GM12878 (cell line): ENCODE measurements around the gene ANAPC15. TPM values are rescaled to one million over a fixed set of nuclear protein-coding genes. Genes with fewer than 3 reads are reported as not detected.

Experiments used
- ATF3 ChIP-seq: IDR thresholded peaks from 2 replicates; pipeline ENCODE4 v1.6.1; 2011; ENCODE audit warnings: low read depth, mild to moderate bottlenecking, low read length, moderate library complexity, borderline replicate concordance; ENCODE audit errors: extremely low read depth
- BMI1 ChIP-seq: fragments of 450-650 bp; IDR thresholded peaks from 2 replicates; pipeline ENCODE4 v1.6.1; 2016; ENCODE audit warnings: mild to moderate bottlenecking, moderate library complexity, borderline replicate concordance
- CHD1 ChIP-seq: IDR thresholded peaks from 2 replicates; pipeline ENCODE4 v1.6.1; 2012; ENCODE audit warnings: low read depth, low read length, improper control_type of control experiment
- CHD2 ChIP-seq: IDR thresholded peaks from 2 replicates; pipeline ENCODE4 v1.6.1; 2011; ENCODE audit warnings: low read depth, low read length, improper control_type of control experiment, borderline replicate concordance
- CTCF ChIP-seq, 3 experiments: IDR thresholded peaks in 2 of 3; conservative IDR thresholded peaks in 1 of 3; 2 replicates each; pipeline ENCODE4 v1.5.1; 2011; ENCODE audit warnings: low read depth in 3 of 3, low read length in 3 of 3, mild to moderate bottlenecking in 3 of 3, control low read depth in 2 of 3, moderate library complexity in 2 of 3, inconsistent platforms in 1 of 3, mixed read lengths in 1 of 3; ENCODE audit not compliant: control insufficient read depth in 2 of 3, insufficient read depth in 1 of 3; ENCODE audit errors: extremely low read depth in 1 of 3
- DPF2 ChIP-seq: fragments of 450-650 bp; IDR thresholded peaks from 2 replicates; pipeline ENCODE4 v1.6.1; 2017; ENCODE audit warnings: mild to moderate bottlenecking
- ESRRA ChIP-seq: IDR thresholded peaks from 2 replicates; pipeline ENCODE4 v1.6.1; 2012; ENCODE audit warnings: mild to moderate bottlenecking, low read length, improper control_type of control experiment
- ETV6 ChIP-seq, 2 experiments: fragments of 450-650 bp in 1 of 2; IDR thresholded peaks in 1 of 2; conservative IDR thresholded peaks in 1 of 2; 2 replicates each; pipeline ENCODE4 v1.6.1; 2014; ENCODE audit warnings: antibody characterized with exemption in 1 of 2, borderline replicate concordance in 1 of 2, low read depth in 1 of 2, mild to moderate bottlenecking in 1 of 2, moderate library complexity in 1 of 2
- IRF4 ChIP-seq: IDR thresholded peaks from 2 replicates; pipeline ENCODE4 v1.6.1; 2011; ENCODE audit warnings: low read depth, low read length
- KLF5 ChIP-seq: fragments of 450-650 bp; IDR thresholded peaks from 2 replicates; pipeline ENCODE4 v1.6.1; 2014; ENCODE audit warnings: mild to moderate bottlenecking; ENCODE audit not compliant: partially characterized antibody
- MAX ChIP-seq: IDR thresholded peaks from 2 replicates; pipeline ENCODE4 v1.6.1; 2012; ENCODE audit warnings: low read depth, low read length, improper control_type of control experiment
- MYB ChIP-seq: fragments of 150-350 bp; IDR thresholded peaks from 2 replicates; pipeline ENCODE4 v1.6.1; 2014; ENCODE audit warnings: mild to moderate bottlenecking, low read depth, low read length, borderline replicate concordance
- NKRF ChIP-seq: fragments of 450-650 bp; conservative IDR thresholded peaks from 2 replicates; pipeline ENCODE4 v1.6.1; 2017; ENCODE audit warnings: mild to moderate bottlenecking, moderate library complexity
- POLR2A ChIP-seq: IDR thresholded peaks from 2 replicates; pipeline ENCODE4 v1.6.1; 2011; ENCODE audit warnings: low read depth, mild to moderate bottlenecking, low read length
- SP1 ChIP-seq: IDR thresholded peaks from one replicate; pipeline ENCODE4 v1.6.1; 2011; ENCODE audit warnings: low read depth, low read length
- SREBF2 ChIP-seq: IDR thresholded peaks from 2 replicates; pipeline ENCODE4 v1.6.1; 2012; ENCODE audit warnings: mild to moderate bottlenecking, low read length
- SRF ChIP-seq, 2 experiments: IDR thresholded peaks; 2 replicates each; pipeline ENCODE4 v1.6.1; 2011; ENCODE audit warnings: low read depth in 2 of 2, low read length in 2 of 2, mild to moderate bottlenecking in 1 of 2, moderate library complexity in 1 of 2
- USF2 ChIP-seq: IDR thresholded peaks from 2 replicates; pipeline ENCODE4 v1.6.1; 2011; ENCODE audit warnings: low read depth, low read length, improper control_type of control experiment, borderline replicate concordance
- ZSCAN29 ChIP-seq: fragments of 450-650 bp; IDR thresholded peaks from 2 replicates; pipeline ENCODE4 v1.6.1; 2017; ENCODE audit warnings: mild to moderate bottlenecking, moderate library complexity
- polyA plus RNA-seq, 11 experiments: library from polyadenylated mRNA; depleted of rRNA in 4 of 11; unstranded in 6 of 11; stranded (reverse) in 5 of 11; fragments of >200 nt; fragmentation: Nextera tagmentation in 4 of 11; fragmentation: Illumina TruSeq in 1 of 11; extraction: Ambion mirVana in 4 of 11; extraction: Trizol in 1 of 11; gene quantifications; 1 replicate in 1 of 11; 2 replicates in 10 of 11; pipeline versions ENCODE4 v1.2.1 to v1.2.3, GENCODE V29; 2011 to 2016; ENCODE audit warnings: inconsistent platforms in 2 of 11, missing spikeins in 2 of 11, low read depth in 1 of 11
- total RNA-seq, 4 experiments: library from RNA; depleted of rRNA in 3 of 4; stranded (reverse); fragments of >200 nt in 3 of 4; fragmentation: Illumina TruSeq in 1 of 4; extraction: Trizol in 1 of 4; gene quantifications; 2 replicates each; pipeline versions ENCODE4 v1.2.1 to v1.2.3, GENCODE V29; 2013 to 2021
- TF ChIP-seq, protein P1 (sequence below): IDR thresholded peaks from 2 replicates; pipeline ENCODE4 v1.6.1; 2012; ENCODE audit warnings: low read depth, low read length, improper control_type of control experiment
- TF ChIP-seq, protein P2 (sequence below): fragments of 150-350 bp; IDR thresholded peaks from 2 replicates; pipeline ENCODE4 v1.6.1; 2016; ENCODE audit warnings: low read depth, low read length

ANAPC15 gene
- total and polyA plus RNA-seq, 10 of the 15 experiments (the other 5 are each of a cell fraction or from before 2014, with no cell fraction given): 83.4 to 372 (median 103) TPM

DNA sequence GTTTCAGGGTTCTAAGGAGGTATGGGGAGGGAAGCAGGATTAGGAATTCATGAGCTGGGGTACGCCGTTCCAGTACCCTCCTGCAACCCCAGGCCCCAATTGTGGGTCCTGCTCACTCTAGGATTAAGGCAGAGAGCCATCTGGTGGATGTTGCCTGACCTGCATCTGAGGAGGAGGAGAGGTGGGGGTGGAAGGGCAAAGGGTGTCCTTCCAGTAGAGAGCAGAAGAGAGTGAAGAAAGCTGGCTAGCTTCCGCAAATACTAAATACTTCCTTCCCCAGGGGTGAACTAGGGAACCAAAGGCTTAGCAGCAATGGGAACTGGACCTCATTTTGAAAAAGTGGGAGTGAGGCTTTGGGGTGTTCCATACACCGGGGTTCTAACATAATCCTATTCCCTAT is 21.2 kb downstream of the ANAPC15 start (continued):
- peak; percentile 1; the same call in 1 of the 2 replicates for TF ChIP-seq ATF3
- no peak for TF ChIP-seq IRF4
- TF ChIP-seq ESRRA: peak; percentile 42; the same call in 1 of the 2 replicates
- TF ChIP-seq, protein P1, sequence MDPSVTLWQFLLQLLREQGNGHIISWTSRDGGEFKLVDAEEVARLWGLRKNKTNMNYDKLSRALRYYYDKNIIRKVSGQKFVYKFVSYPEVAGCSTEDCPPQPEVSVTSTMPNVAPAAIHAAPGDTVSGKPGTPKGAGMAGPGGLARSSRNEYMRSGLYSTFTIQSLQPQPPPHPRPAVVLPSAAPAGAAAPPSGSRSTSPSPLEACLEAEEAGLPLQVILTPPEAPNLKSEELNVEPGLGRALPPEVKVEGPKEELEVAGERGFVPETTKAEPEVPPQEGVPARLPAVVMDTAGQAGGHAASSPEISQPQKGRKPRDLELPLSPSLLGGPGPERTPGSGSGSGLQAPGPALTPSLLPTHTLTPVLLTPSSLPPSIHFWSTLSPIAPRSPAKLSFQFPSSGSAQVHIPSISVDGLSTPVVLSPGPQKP: no peak
- TF ChIP-seq DPF2: no peak
- peak; percentile 84 to 91 (median 89) for TF ChIP-seq CTCF (IDR thresholded peaks at IDR 0.05 in 2 of 3, conservative IDR thresholded peaks at IDR 0.05 in 1 of 3; ENCODE audit: control insufficient read depth in 2 of 3, extremely low read depth in 1 of 3, insufficient read depth in 1 of 3, low read depth in 3 of 3, low read length in 3 of 3)
- no peak for TF ChIP-seq NKRF
- no peak; the same call in none of the 2 replicates for TF ChIP-seq POLR2A
- no peak for TF ChIP-seq USF2
- no peak for TF ChIP-seq SREBF2
- TF ChIP-seq SP1: no peak
- no peak for TF ChIP-seq CHD1
- no peak for TF ChIP-seq MAX
- no peak for TF ChIP-seq BMI1
- no peak for TF ChIP-seq SRF (IDR thresholded peaks at IDR 0.05; ENCODE audit: low read depth in 2 of 2, low read length in 2 of 2)
- TF ChIP-seq MYB: no peak
- TF ChIP-seq ETV6 (conservative IDR thresholded peaks at IDR 0.05 in 1 of 2, IDR thresholded peaks at IDR 0.05 in 1 of 2; ENCODE audit: borderline replicate concordance in 1 of 2, low read depth in 1 of 2): no peak
- no peak for TF ChIP-seq KLF5
- TF ChIP-seq, protein P2, sequence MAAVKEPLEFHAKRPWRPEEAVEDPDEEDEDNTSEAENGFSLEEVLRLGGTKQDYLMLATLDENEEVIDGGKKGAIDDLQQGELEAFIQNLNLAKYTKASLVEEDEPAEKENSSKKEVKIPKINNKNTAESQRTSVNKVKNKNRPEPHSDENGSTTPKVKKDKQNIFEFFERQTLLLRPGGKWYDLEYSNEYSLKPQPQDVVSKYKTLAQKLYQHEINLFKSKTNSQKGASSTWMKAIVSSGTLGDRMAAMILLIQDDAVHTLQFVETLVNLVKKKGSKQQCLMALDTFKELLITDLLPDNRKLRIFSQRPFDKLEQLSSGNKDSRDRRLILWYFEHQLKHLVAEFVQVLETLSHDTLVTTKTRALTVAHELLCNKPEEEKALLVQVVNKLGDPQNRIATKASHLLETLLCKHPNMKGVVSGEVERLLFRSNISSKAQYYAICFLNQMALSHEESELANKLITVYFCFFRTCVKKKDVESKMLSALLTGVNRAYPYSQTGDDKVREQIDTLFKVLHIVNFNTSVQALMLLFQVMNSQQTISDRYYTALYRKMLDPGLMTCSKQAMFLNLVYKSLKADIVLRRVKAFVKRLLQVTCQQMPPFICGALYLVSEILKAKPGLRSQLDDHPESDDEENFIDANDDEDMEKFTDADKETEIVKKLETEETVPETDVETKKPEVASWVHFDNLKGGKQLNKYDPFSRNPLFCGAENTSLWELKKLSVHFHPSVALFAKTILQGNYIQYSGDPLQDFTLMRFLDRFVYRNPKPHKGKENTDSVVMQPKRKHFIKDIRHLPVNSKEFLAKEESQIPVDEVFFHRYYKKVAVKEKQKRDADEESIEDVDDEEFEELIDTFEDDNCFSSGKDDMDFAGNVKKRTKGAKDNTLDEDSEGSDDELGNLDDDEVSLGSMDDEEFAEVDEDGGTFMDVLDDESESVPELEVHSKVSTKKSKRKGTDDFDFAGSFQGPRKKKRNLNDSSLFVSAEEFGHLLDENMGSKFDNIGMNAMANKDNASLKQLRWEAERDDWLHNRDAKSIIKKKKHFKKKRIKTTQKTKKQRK: no peak
- TF ChIP-seq CHD2: 0 out of 2 replicates have a peak, but pooled peaks have one; percentile 35
- no peak for TF ChIP-seq ZSCAN29
